RWPE2 (cell line): ENCODE data around the gene M1AP.
"Not testable (repeated sequence)": the region's sequence is repeated elsewhere in the genome, so short reads cannot be mapped to it uniquely, and the experiment has no call there.

Source experiments
- ATAC-seq: fragments of 200-7000 bp; cut with Tn5 transposase; 3 replicates; pipeline ENCODE4 v1.9.1; 2021; ENCODE audit warnings: low read depth
- DNase-seq: peaks from one replicate; pipeline ENCODE4 v3.0.0-alpha.2; 2020; ENCODE audit warnings: low spot score
- H3K27ac ChIP-seq: fragments of 450-650 bp; 2 replicates; pipeline ENCODE4 v1.5.1; 2017; ENCODE audit warnings: mild to moderate bottlenecking; ENCODE audit not compliant: poor library complexity, severe bottlenecking
- H3K27me3 ChIP-seq: fragments of 250-450 bp; sonication (Bioruptor Pico); 2 replicates; pipeline ENCODE4 v1.5.1; 2021; ENCODE audit warnings: mild to moderate bottlenecking, moderate library complexity; ENCODE audit not compliant: insufficient read depth, poor library complexity, severe bottlenecking
- H3K36me3 ChIP-seq: fragments of 250-450 bp; sonication (Bioruptor Pico); 2 replicates; pipeline ENCODE4 v1.5.1; 2020; ENCODE audit warnings: low read depth, mild to moderate bottlenecking, moderate library complexity
- H3K4me1 ChIP-seq: fragments of 250-450 bp; sonication (Bioruptor Pico); 2 replicates; pipeline ENCODE4 v1.5.1; 2021; ENCODE audit warnings: mild to moderate bottlenecking, moderate library complexity; ENCODE audit not compliant: insufficient read depth, poor library complexity, severe bottlenecking
- H3K4me3 ChIP-seq: fragments of 250-450 bp; sonication (Bioruptor Pico); 2 replicates; pipeline ENCODE4 v1.5.1; 2021; ENCODE audit warnings: mild to moderate bottlenecking, moderate library complexity; ENCODE audit not compliant: severe bottlenecking
- H3K9me3 ChIP-seq: fragments of 250-450 bp; sonication (Bioruptor Pico); 2 replicates; pipeline ENCODE4 v1.5.1; 2021; ENCODE audit warnings: mild to moderate bottlenecking, moderate library complexity; ENCODE audit not compliant: severe bottlenecking
- CTCF ChIP-seq: fragments of 450-650 bp; IDR thresholded peaks from one replicate; pipeline ENCODE4 v1.5.1; 2017; ENCODE audit warnings: mild to moderate bottlenecking, moderate library complexity; ENCODE audit not compliant: poor library complexity, severe bottlenecking

Gene M1AP

GRCh38 chr2:74632939-74633312, 15.2 kb downstream of the M1AP start:
- no peak overlapping the region for H3K4me3 ChIP-seq
- H3K27me3 ChIP-seq = no peaks in the 10 kb centered on the region
- no peaks in the 10 kb centered on the region for H3K36me3 ChIP-seq
- H3K27ac ChIP-seq = no peak overlapping the region
- H3K9me3 ChIP-seq = no peaks in the 10 kb centered on the region
- DNase-seq = no peak
- TF ChIP-seq CTCF = no peak
- ATAC-seq = no peak
- no peaks in the 10 kb centered on the region for H3K4me1 ChIP-seq

- Histone ChIP-seq H3K4me3 (no peak overlapping the region), H3K36me3 (no peaks in the 10 kb centered on the region), H3K27ac (no peak overlapping the region), H3K27me3 (no peaks in the 10 kb centered on the region), H3K4me1 (no peaks in the 10 kb centered on the region), H3K9me3 (no peaks in the 10 kb centered on the region)
- DNase-seq = no peak
- 0 out of 3 replicates have a peak, but pooled peaks have one; percentile 23 for ATAC-seq
- TF ChIP-seq CTCF = no peak
These were observed 15.8 kb downstream of the M1AP start for GRCh38 chr2:74632209-74632938.

GRCh38 chr2:74630454-74630853, 17.7 kb downstream of the M1AP start:
- not testable (repeated sequence) for H3K27ac ChIP-seq, H3K9me3 ChIP-seq, H3K4me1 ChIP-seq, H3K27me3 ChIP-seq, ATAC-seq, DNase-seq, H3K4me3 ChIP-seq, H3K36me3 ChIP-seq

GRCh38 chr2:74628538-74629105, 19.5 kb downstream of the M1AP start:
- no peaks in the 10 kb centered on the region for H3K36me3 ChIP-seq
- no peaks in the 10 kb centered on the region for H3K27me3 ChIP-seq
- no peaks in the 10 kb centered on the region for H3K4me1 ChIP-seq
- no peak overlapping the region for H3K4me3 ChIP-seq
- DNase-seq (no peak), ATAC-seq (no peak)
- no peak for TF ChIP-seq CTCF
- no peak overlapping the region for H3K27ac ChIP-seq
- no peaks in the 10 kb centered on the region for H3K9me3 ChIP-seq

- no peak overlapping the region for H3K27ac ChIP-seq
- no peak for DNase-seq
- H3K4me1 ChIP-seq = no peaks in the 10 kb centered on the region
- no peak for TF ChIP-seq CTCF
- no peaks in the 10 kb centered on the region for H3K27me3 ChIP-seq
- H3K36me3 ChIP-seq = no peaks in the 10 kb centered on the region
- ATAC-seq = no peak
- no peaks in the 10 kb centered on the region for H3K9me3 ChIP-seq
- H3K4me3 ChIP-seq = no peak overlapping the region
These were observed 22.3 kb downstream of the M1AP start for GRCh38 chr2:74625658-74626425.
